Mammary epithelial cell (primary cell): ENCODE measurements around the gene TCF19.

Experiments used
- CTCF ChIP-seq, 2 donors: IDR thresholded peaks in 1 of 2; conservative IDR thresholded peaks in 1 of 2; 2 replicates each; pipeline ENCODE4 v1.5.1; 2011 to 2012; ENCODE audit warnings: inconsistent platforms in 2 of 2, low read length in 2 of 2, mild to moderate bottlenecking in 2 of 2, control low read depth in 1 of 2, low read depth in 1 of 2; ENCODE audit not compliant: insufficient read depth in 1 of 2; ENCODE audit errors: extremely low read depth in 1 of 2
- EZH2 ChIP-seq: IDR thresholded peaks from 2 replicates; pipeline ENCODE4 v1.6.1; 2012; ENCODE audit warnings: low read length, inconsistent platforms, borderline replicate concordance

GRCh38 chr6:31110825-31111582, 47.4 kb upstream of the TCF19 start:
- TF ChIP-seq EZH2 (no peak), CTCF (conservative IDR thresholded peaks at IDR 0.05 in 1 of 2, IDR thresholded peaks at IDR 0.05 in 1 of 2; ENCODE audit: extremely low read depth in 1 of 2, insufficient read depth in 1 of 2, low read depth in 1 of 2, low read length in 2 of 2) (no peak)
